ENCODE measurements around the gene AIPL1.
A peak's percentile ranks its signal among the peaks of the same experiment; 100 is the strongest.
"Not testable (repeated sequence)": the region's sequence is repeated elsewhere in the genome, so short reads cannot be mapped to it uniquely, and the experiment has no call there.

The AIPL1 gene

DNA sequence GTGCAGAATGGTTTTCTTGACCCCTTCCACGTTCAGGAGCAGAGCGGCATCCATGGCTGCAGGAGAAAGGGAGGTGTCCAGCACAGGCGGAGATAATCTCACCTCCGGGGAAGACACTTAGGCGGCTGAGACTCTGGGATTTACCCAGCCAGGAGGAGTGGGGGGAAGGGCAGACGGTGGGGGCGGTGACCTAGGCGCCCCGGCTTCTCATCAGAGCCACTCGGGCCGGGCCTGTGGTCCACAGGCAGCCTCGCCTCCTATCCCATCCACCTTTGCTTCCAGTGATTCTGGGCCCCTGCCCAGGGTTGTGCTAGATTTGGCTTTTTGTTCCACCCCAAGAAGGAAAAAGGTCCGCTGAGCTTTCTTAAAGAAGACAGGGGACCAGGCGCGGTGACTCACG is at the start of gene AIPL1:
Gene AIPL1, minus strand, starts transcription at position 71 of the 400 bp plus-strand sequence. Its CDS starts 17 bp downstream, at position 54.
- no peak for DNase-seq (ENCODE audit: low spot score)

GRCh38 chr17:6483507-6483906 is 48.6 kb upstream of the AIPL1 start:
- DNase-seq (ENCODE audit: low spot score): no peak

DNA sequence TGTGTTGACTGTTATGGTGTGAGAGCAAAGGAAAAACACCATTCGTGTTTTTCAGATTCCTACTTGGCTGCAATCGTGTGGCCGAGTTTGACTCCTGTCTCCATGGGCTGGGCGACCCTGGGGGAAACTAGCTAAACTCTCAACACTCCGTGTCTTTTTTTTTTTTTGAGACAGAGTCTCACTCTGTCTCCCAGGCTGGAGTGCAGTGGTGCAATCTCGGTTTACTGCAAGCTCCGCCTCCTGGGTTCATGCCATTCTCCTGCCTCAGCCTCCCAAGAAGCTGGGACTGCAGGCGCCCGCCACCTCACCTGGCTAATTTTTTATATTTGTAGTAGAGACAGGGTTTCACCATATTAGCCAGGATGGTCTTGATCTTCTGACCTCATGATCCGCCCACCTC is 47.9 kb upstream of the AIPL1 start:
- DNase-seq (ENCODE audit: low spot score): not testable (repeated sequence)

- DNase-seq (ENCODE audit: low spot score): no peak
Measured at GRCh38 chr17:6482105-6482455, 47.2 kb upstream of the AIPL1 start.

DNA sequence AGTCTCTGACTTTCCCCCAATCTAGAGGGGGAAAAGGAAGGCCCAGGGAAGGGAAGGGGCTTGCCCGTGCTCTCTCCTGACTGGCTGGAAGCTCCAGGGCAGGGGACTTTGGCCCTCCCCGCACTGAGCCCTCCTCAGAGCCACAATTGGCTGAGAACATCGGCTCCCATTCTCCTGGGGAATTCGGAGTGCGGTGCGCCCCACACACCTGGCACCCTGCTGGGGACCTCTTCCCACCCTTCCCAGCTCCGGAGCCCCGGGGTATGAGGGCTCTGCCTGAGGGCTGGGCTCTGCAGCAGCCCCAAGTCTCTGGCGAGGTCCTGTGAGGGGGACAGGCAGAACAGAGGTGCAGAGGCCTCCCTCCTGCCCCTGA is 45.4 kb upstream of the AIPL1 start:
- DNase-seq (ENCODE audit: low spot score): no peak

GRCh38 chr17:6479622-6480302 is 44.8 kb upstream of the AIPL1 start:
- no peak for DNase-seq (ENCODE audit: low spot score)

GRCh38 chr17:6478486-6478885 is 43.6 kb upstream of the AIPL1 start:
- DNase-seq (ENCODE audit: low spot score): no peak

- no peak for DNase-seq (ENCODE audit: low spot score)
Measured at GRCh38 chr17:6477831-6478383, 43.0 kb upstream of the AIPL1 start.

DNA sequence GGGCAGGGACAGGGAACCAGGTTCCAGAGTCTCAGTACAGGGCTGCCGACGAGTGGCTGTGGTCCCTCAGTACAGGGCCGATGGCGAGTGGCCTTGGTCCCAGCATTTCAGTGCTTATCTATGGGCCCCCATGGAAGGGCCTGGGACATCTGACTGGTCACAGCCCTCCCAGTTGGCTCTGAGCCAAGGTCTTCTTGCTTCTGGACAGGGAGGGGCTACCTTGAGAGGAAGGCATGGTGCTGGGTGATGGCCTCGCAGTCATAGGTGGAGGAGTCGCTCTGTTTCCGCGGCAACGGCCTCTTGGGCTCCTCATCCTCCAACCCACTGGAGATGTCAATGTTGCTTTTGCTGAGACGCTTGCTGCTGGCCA is 41.9 kb upstream of the AIPL1 start:
- DNase-seq (ENCODE audit: low spot score): no peak

GRCh38 chr17:6476076-6476809 is 41.3 kb upstream of the AIPL1 start:
- DNase-seq (ENCODE audit: low spot score): no peak

GRCh38 chr17:6475411-6475810 is 40.5 kb upstream of the AIPL1 start:
- DNase-seq (ENCODE audit: low spot score): no peak

DNA sequence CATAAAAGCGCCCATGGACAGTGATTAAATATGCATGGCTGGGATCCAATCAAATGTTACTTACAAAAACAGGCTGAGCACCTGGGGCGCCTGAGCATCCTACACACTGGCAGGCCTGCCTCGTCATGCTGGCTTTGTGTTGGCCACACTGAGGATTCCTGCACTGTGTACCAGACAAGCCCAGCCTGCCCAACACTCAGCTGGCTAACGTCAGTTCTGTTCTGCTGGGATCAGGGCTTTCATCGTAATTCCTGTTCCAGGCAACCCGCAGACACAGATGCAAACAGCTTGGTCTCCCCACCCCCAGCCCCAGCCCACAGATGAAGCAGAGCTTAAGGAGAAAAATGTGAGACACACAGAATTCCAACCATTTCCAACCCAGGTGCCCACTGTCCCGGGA is 40.0 kb upstream of the AIPL1 start:
- DNase-seq (ENCODE audit: low spot score): no peak

DNA sequence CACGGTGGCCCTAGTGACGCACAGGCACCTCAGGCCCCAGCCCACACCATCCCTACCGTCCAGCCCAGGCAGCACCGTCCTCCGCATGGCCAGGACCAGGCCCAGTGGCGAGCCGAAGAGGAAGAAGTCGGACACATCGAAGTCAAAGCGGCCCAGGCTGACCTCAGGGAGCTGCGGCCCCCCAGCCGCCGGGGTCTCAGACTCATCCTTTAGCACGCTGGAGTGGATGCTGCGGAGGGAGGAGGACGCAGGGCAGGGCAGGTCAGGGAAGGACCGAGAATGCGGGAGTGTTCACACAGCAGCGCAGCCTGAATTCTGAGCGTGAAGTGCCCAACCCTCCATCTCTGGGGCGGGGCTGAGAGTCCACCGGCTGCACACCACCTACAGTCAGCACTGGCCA is 39.5 kb upstream of the AIPL1 start:
- DNase-seq (ENCODE audit: low spot score): no peak

- peak; percentile 62 for DNase-seq (ENCODE audit: low spot score)
Measured at GRCh38 chr17:6473128-6473767, 38.3 kb upstream of the AIPL1 start.

- DNase-seq (ENCODE audit: low spot score): no peak
Measured at GRCh38 chr17:6472517-6472916, 37.6 kb upstream of the AIPL1 start.

DNA sequence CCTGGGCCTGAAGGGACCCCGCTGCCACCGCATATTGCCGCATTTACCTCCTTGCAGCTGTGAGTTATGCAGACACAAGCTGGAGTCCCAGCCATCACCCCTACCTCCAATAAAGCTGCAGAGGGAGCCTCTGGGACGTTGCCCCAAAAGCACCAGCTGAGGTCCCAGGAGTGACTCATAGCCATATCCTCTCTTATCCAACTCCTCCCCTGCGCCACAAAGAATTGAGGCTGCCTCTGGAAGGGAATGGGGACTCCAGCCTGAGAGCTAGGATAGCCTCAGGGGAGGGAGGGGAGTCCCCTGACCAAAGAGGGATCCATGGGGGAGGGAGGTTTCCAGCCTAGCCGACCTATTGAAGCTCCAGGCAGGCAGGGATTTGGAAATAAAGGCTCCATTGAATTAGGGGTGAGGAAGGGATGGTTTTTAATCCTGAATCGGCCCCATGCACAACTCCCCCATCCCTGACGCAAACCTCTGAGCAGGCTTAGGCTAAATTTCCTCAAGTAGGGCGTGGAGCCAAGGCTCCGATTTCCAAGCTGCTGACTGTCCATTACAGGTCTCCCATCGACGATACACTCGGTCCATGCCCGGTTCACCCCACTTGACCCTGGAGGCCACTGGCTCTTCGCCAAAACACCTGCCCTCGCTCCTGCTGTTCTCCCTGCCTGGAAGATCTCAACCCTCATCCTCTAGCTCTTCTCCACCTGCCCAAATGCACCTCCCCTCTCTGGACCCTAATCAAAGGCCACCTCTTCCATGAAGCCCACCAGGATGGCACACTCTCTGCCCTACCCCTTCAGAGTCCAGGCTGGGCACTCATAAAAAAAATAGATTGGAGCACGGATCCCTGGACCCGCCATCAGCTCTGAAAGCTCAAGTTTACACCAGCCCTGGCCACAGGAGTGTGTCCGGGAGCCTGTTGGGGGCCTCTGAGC is 36.9 kb upstream of the AIPL1 start:
- peak; percentile 57 for DNase-seq (ENCODE audit: low spot score)

DNA sequence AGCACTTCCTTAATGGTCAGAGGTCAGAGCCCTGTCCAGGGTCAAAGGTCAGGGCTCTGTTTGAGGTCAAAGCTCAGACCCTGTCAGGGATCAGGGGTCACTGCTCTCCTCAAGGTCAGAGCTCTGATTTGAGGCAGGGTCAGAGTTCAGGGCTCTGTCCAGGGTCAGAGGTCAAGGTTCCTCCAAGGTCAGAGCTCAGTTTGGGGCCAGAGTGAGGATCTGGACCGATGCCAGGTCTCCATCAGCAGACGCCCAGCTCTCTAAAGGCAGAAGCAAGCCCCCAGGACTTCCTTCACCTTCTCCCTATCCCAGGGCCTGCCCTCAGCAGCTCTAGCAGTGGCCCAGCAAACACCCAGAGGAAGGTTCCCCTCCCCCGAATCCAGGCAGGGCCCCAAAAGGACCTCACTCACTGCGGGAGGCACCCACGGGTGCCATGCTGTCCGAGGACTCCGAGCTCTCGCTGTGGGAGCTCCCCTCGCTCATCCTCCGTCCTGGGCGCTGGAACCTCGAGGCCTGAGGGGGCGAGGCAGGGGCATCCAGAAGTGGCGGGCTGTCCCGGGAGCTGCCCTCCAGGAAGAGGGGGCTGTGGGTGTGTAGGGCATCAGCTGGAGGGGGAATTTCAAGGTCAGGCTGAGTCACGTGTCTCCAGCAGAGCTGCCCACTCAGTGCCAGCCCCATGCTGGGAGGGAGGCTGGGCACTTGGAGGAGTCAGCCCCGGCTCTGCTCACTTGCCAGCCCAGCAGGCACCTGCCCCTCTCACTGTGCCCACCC is 36.0 kb upstream of the AIPL1 start:
- no peak for DNase-seq (ENCODE audit: low spot score)

DNA sequence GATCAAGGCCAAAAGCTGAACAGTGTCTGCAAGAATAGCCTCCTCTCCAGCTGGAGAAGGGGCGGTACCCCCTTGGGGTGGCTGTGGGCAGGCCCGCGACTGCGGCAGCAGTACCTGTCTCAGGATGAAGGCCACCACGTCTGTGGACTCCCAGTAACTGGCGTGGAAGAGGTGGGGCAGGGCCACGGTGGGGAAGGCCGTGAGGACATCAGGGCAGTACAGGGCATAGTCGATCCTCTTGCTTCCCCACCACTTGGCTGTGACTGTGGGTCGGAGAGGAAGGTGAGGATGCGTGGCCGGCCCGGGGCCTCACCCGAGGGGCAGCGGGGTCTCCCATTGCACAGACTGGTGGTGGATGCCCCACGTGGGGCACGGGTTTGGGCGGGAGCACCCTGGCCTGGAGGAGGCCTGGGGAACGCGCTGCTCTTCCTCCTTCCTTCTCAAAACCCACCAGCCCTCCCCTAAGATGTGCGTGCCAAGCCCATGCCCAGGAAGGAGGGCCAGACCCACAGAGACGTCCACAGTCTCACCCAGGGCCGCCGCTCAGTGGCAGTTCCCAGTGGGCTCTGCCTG is 35.3 kb upstream of the AIPL1 start:
- no peak for DNase-seq (ENCODE audit: low spot score)

GRCh38 chr17:6468051-6468790 is 33.3 kb upstream of the AIPL1 start:
- no peak for DNase-seq (ENCODE audit: low spot score)

- DNase-seq (ENCODE audit: low spot score): no peak
Measured at GRCh38 chr17:6467567-6467966, 32.6 kb upstream of the AIPL1 start.

All from SW480 (cell line).